Testis (tissue), 2 donors: ENCODE measurements around the gene PTPRD.

ENCODE experiments used
- POLR2A ChIP-seq: fragments of 450-650 bp; IDR thresholded peaks from one replicate; pipeline ENCODE4 v1.6.1; 2017; ENCODE audit warnings: antibody characterized with exemption, mild to moderate bottlenecking, moderate library complexity
- TF ChIP-seq, protein P1 (sequence below), 3 experiments: fragments of 450-650 bp in 2 of 3; fragments of 200-600 bp in 1 of 3; sonication (generic) in 1 of 3; IDR thresholded peaks; one replicate each; pipeline ENCODE4 v1.5.1; 2016 to 2019; ENCODE audit warnings: antibody characterized with exemption in 3 of 3, mild to moderate bottlenecking in 2 of 3, moderate library complexity in 1 of 3

DNA sequence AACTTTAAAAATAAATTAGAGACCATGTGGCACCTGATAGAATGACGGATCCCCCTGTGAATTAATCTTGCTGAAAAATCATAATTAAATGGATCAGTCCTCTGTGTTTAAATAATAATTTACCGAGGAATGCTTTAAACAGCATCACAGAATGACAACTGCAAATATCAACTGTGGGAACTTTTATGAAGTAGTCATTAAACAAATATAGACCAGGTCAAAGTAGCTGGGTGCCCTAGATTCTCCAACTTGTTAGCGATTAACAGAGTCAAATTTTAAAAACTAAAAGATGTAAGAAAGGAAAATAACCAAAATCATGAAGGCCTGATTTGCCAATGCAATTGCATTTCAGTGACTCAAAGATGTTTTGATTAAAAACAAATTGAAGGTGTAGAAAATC lies 933.4 kb downstream of the PTPRD start:
- TF ChIP-seq, protein P1, sequence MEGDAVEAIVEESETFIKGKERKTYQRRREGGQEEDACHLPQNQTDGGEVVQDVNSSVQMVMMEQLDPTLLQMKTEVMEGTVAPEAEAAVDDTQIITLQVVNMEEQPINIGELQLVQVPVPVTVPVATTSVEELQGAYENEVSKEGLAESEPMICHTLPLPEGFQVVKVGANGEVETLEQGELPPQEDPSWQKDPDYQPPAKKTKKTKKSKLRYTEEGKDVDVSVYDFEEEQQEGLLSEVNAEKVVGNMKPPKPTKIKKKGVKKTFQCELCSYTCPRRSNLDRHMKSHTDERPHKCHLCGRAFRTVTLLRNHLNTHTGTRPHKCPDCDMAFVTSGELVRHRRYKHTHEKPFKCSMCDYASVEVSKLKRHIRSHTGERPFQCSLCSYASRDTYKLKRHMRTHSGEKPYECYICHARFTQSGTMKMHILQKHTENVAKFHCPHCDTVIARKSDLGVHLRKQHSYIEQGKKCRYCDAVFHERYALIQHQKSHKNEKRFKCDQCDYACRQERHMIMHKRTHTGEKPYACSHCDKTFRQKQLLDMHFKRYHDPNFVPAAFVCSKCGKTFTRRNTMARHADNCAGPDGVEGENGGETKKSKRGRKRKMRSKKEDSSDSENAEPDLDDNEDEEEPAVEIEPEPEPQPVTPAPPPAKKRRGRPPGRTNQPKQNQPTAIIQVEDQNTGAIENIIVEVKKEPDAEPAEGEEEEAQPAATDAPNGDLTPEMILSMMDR (IDR thresholded peaks at IDR 0.05): no peak
- no peak for TF ChIP-seq POLR2A
